K562 (cell line): ENCODE data around the gene CD300LB. TPM values are rescaled to one million over a fixed set of nuclear protein-coding genes. Genes with fewer than 3 reads are reported as not detected.

Experiments used
- ATAC-seq: fragments of 200-7000 bp; cut with Tn5 transposase; 3 replicates; pipeline ENCODE4 v1.9.1; 2020; ENCODE audit warnings: moderate library complexity
- BruUV-seq: library from RNA; stranded (reverse); fragments of 400-500 nt; replicated peaks from 2 replicates; lab custom pipeline; 2021; lab: Mats Ljungman, UMichigan
- CTCF ChIA-PET: fragments of 300-600 bp; formaldehyde crosslinking; extraction: SDS; loops from one replicate; lab custom pipeline; 2021; ENCODE audit warnings: low intra/inter-chr PET ratio; lab: Yijun Ruan, JAX
- POLR2A ChIA-PET: fragments of 300-600, 350-650 bp; sonication (Branson Sonifier 250); formaldehyde crosslinking; extraction: SDS; loops from one replicate; lab custom pipeline; 2021; ENCODE audit warnings: antibody characterized with exemption, inconsistent platforms; lab: Yijun Ruan, JAX
- DNase-seq, 4 experiments: peaks; one replicate each; pipeline versions ENCODE4 v3.0.0 to v3.0.0-alpha.2; 2011 to 2018; ENCODE audit warnings: low spot score in 3 of 4, mixed read lengths in 3 of 4; ENCODE audit errors: extremely low read depth in 1 of 4
- FAIRE-seq: peaks from 2 replicates; lab custom pipeline; 2011; peaks lifted over from hg19 to GRCh38; lab: Jason Lieb, UNC
- H2AFZ ChIP-seq: 2 replicates; pipeline ENCODE4 v1.6.0; 2011; ENCODE audit warnings: low read depth, low read length, control low read depth, inconsistent platforms
- H3K27ac ChIP-seq: fragments of 200-600 bp; 3 replicates; pipeline ENCODE4 v1.8.0; 2011; ENCODE audit warnings: low read depth, mild to moderate bottlenecking, control low read depth, inconsistent platforms, low read length, moderate library complexity, mixed read lengths; ENCODE audit errors: extremely low read depth
- H3K27me3 ChIP-seq, 2 experiments: fragments of 300-600 bp in 1 of 2; 2 replicates in 1 of 2; 3 replicates in 1 of 2; pipeline versions ENCODE4 v1.6.0 to v1.8.0; 2011; ENCODE audit warnings: inconsistent platforms in 2 of 2, low read length in 2 of 2, mild to moderate bottlenecking in 1 of 2, mixed read lengths in 1 of 2, moderate library complexity in 1 of 2; ENCODE audit not compliant: control insufficient read depth in 2 of 2, insufficient read depth in 2 of 2
- H3K36me3 ChIP-seq: fragments of 300-600 bp; 3 replicates; pipeline ENCODE4 v1.8.0; 2011; ENCODE audit warnings: mild to moderate bottlenecking, low read length, inconsistent platforms; ENCODE audit not compliant: control insufficient read depth, insufficient read depth
- H3K4me1 ChIP-seq, 2 experiments: fragments of 200-600 bp in 1 of 2; replicated peaks in 1 of 2; 2 replicates in 1 of 2; 3 replicates in 1 of 2; pipeline versions ENCODE4 v1.5.1 to v1.8.0; 2011; ENCODE audit warnings: inconsistent platforms in 2 of 2, low read length in 2 of 2, mild to moderate bottlenecking in 1 of 2, mixed read lengths in 1 of 2, moderate library complexity in 1 of 2; ENCODE audit not compliant: control insufficient read depth in 2 of 2, insufficient read depth in 2 of 2
- H3K4me2 ChIP-seq: 2 replicates; pipeline ENCODE4 v1.6.1; 2011; ENCODE audit warnings: low read length, control low read depth, inconsistent platforms, mixed read lengths; ENCODE audit not compliant: insufficient read depth
- H3K4me3 ChIP-seq: fragments of 200-600 bp; sonication (generic), shearing (Covaris generic); 2 replicates; pipeline ENCODE4 v1.5.1; 2016; ENCODE audit warnings: control low read depth, inconsistent platforms
- H3K79me2 ChIP-seq: fragments of 200-600 bp; 3 replicates; pipeline ENCODE4 v1.8.0; 2011; ENCODE audit warnings: low read length, inconsistent platforms; ENCODE audit not compliant: control insufficient read depth, insufficient read depth
- H3K9ac ChIP-seq, 2 experiments: 2 replicates each; pipeline versions ENCODE4 v1.6.0 to v1.6.1; 2011; ENCODE audit warnings: low read depth in 2 of 2, low read length in 2 of 2, control low read depth in 1 of 2, inconsistent platforms in 1 of 2, mild to moderate bottlenecking in 1 of 2, mixed read lengths in 1 of 2; ENCODE audit not compliant: insufficient read depth in 1 of 2
- H3K9me1 ChIP-seq: one replicate; pipeline ENCODE4 v1.6.0; 2011; ENCODE audit warnings: inconsistent platforms, mild to moderate bottlenecking, low read length, moderate library complexity; ENCODE audit not compliant: control insufficient read depth, insufficient read depth
- H3K9me3 ChIP-seq: replicated peaks from 2 replicates; pipeline ENCODE4 v1.5.1; 2011; ENCODE audit warnings: low read depth, low read length, inconsistent platforms; ENCODE audit not compliant: control insufficient read depth, insufficient read depth
- H4K20me1 ChIP-seq: replicated peaks from 2 replicates; pipeline ENCODE4 v1.6.1; 2011; ENCODE audit warnings: low read length, inconsistent platforms, mixed read lengths; ENCODE audit not compliant: control insufficient read depth, insufficient read depth
- BCLAF1 ChIP-seq, 2 experiments: fragments of 450-650 bp in 1 of 2; IDR thresholded peaks; 2 replicates each; pipeline ENCODE4 v1.6.1; 2011 to 2017; ENCODE audit warnings: low read depth in 2 of 2, antibody characterized with exemption in 1 of 2, borderline replicate concordance in 1 of 2, low read length in 1 of 2, mild to moderate bottlenecking in 1 of 2, mixed read lengths in 1 of 2; ENCODE audit not compliant: control insufficient read depth in 1 of 2
- CREB3 ChIP-seq: fragments of 450-650 bp; conservative IDR thresholded peaks from 2 replicates; pipeline ENCODE4 v1.6.1; 2016; ENCODE audit warnings: missing genetic modification characterization, low read depth, mild to moderate bottlenecking, missing compliant biosample characterization, moderate library complexity
- FOXA1 ChIP-seq: fragments of 450-650 bp; IDR thresholded peaks from 2 replicates; pipeline ENCODE4 v1.6.1; 2016; ENCODE audit warnings: mild to moderate bottlenecking, borderline replicate concordance
- FUS ChIP-seq: fragments of 200-400 bp; formaldehyde crosslinking; optimal IDR thresholded peaks from 2 replicates; pipeline ENCODE3; 2017; ENCODE audit warnings: low read depth, low read length
- KDM1A ChIP-seq, 2 experiments: fragments of 450-650 bp; IDR thresholded peaks; 2 replicates each; pipeline ENCODE4 v1.6.1; 2016; ENCODE audit warnings: mild to moderate bottlenecking in 2 of 2
- NCOR1 ChIP-seq: fragments of 450-650 bp; IDR thresholded peaks from 2 replicates; pipeline ENCODE4 v1.6.1; 2016; ENCODE audit warnings: mild to moderate bottlenecking, moderate library complexity
- NFE2 ChIP-seq: IDR thresholded peaks from 2 replicates; pipeline ENCODE4 v1.6.1; 2014; ENCODE audit warnings: antibody characterized with exemption, low read depth
- NR1H2 ChIP-seq: sonication (generic); formaldehyde crosslinking; IDR thresholded peaks from 2 replicates; pipeline ENCODE4 v1.4.0; 2020; ENCODE audit warnings: mild to moderate bottlenecking, missing genetic modification reagents
- PHTF2 ChIP-seq: fragments of 250-450 bp; sonication (Bioruptor Pico); IDR thresholded peaks from 2 replicates; pipeline ENCODE4 v1.5.0; 2021; ENCODE audit warnings: mild to moderate bottlenecking
- PTBP1 ChIP-seq: fragments of 200-400 bp; formaldehyde crosslinking; IDR thresholded peaks from 2 replicates; pipeline ENCODE4 v1.6.1; 2017; ENCODE audit warnings: low read depth, low read length
- RBFOX2 ChIP-seq: fragments of 200-400 bp; formaldehyde crosslinking; IDR thresholded peaks from 2 replicates; pipeline ENCODE4 v1.6.1; 2017; ENCODE audit warnings: low read depth, mild to moderate bottlenecking, low read length, moderate library complexity
- SOX6 ChIP-seq: fragments of 450-650 bp; IDR thresholded peaks from 2 replicates; pipeline ENCODE4 v1.6.1; 2014; ENCODE audit warnings: mild to moderate bottlenecking
- STAT6 ChIP-seq: sonication (generic); formaldehyde crosslinking; IDR thresholded peaks from 2 replicates; pipeline ENCODE4 v1.8.1; 2023; ENCODE audit warnings: mild to moderate bottlenecking, missing genetic modification reagents
- TCFL5 ChIP-seq: fragments of 250-450 bp; sonication (Bioruptor Pico); conservative IDR thresholded peaks from 2 replicates; pipeline ENCODE4 v1.6.1; 2021; ENCODE audit warnings: mild to moderate bottlenecking, moderate library complexity, matching md5 sums
- THRAP3 ChIP-seq: fragments of 450-650 bp; IDR thresholded peaks from 2 replicates; pipeline ENCODE4 v1.6.1; 2016; ENCODE audit warnings: mild to moderate bottlenecking, inconsistent platforms, borderline replicate concordance
- U2AF2 ChIP-seq: fragments of 200-400 bp; formaldehyde crosslinking; optimal IDR thresholded peaks from 2 replicates; pipeline ENCODE3; 2017; ENCODE audit warnings: low read depth, mild to moderate bottlenecking, low read length
- ZNF263 ChIP-seq: sonication (generic); formaldehyde crosslinking; IDR thresholded peaks from 2 replicates; pipeline ENCODE4 v1.8.0; 2022; ENCODE audit warnings: mild to moderate bottlenecking, missing genetic modification reagents, borderline replicate concordance
- WGBS: fragments of 100-300 bp; shearing (Covaris generic); methylation state at CpG from one replicate; pipeline ENCODE4 v1.1.6; 2016; ENCODE audit warnings: low coverage, mixed read lengths; ENCODE audit not compliant: insufficient coverage; ENCODE audit errors: missing lambda C conversion rate; 5-methylcytosine and 5-hydroxymethylcytosine counted together
- in situ Hi-C: fragments of 300-500 bp; cut with MboI; formaldehyde crosslinking; loops from 4 replicates; pipeline ENCODE4 v1.15.0; 2018; ENCODE audit warnings: inconsistent platforms, mixed read lengths
- intact Hi-C: fragments of 100-400 bp; cut with micrococcal nuclease; formaldehyde crosslinking; loops from 2 replicates; pipeline ENCODE4 v1.14.2; 2022
- polyA plus RNA-seq, 8 experiments: library from polyadenylated mRNA; depleted of rRNA in 4 of 8; stranded (reverse) in 5 of 8; unstranded in 3 of 8; fragments of >200 nt; fragmentation: Nextera tagmentation in 2 of 8; fragmentation: Illumina TruSeq in 1 of 8; extraction: Ambion mirVana in 2 of 8; extraction: Trizol in 1 of 8; gene quantifications; 2 replicates each; pipeline versions ENCODE4 v1.2.1 to v1.2.3, GENCODE V29; 2011 to 2014; ENCODE audit warnings: inconsistent platforms in 1 of 8, missing spikeins in 1 of 8
- total RNA-seq, 7 experiments: library from RNA; depleted of rRNA in 6 of 7; stranded (reverse); fragments of >200 nt in 6 of 7; fragmentation: Illumina TruSeq in 2 of 7; extraction: Trizol in 2 of 7; gene quantifications; 2 replicates each; pipeline versions ENCODE4 v1.2.1 to v1.2.3, GENCODE V29; 2011 to 2021; ENCODE audit warnings: low replicate concordance in 1 of 7
- TF ChIP-seq, protein P1 (sequence below): fragments of 250-450 bp; sonication (Bioruptor Pico); IDR thresholded peaks from 2 replicates; pipeline ENCODE4 v1.8.0; 2021; ENCODE audit warnings: moderate library complexity, mild to moderate bottlenecking, inconsistent platforms

The CD300LB gene
- total and polyA plus RNA-seq, 9 of the 15 experiments (the other 6 are each of a cell fraction or from before 2014, with no cell fraction given): not detected

GRCh38 chr17:74527081-74527480, 4.2 kb downstream of the CD300LB start:
- H3K36me3 ChIP-seq: no peaks in the 10 kb centered on the region
- H3K4me1 ChIP-seq: no peaks in the 10 kb centered on the region; a peak in 1 of 5 replicates
- POLR2A ChIA-PET: no interaction called here
- no peaks in the 10 kb centered on the region for H3K9me3 ChIP-seq
- CTCF ChIA-PET: no interaction called here
- DNase-seq: no peak
- in situ Hi-C loops: no loop called here
- no peaks in the 10 kb centered on the region for H3K79me2 ChIP-seq
- no peak overlapping the region for H3K27ac ChIP-seq
- H2AFZ ChIP-seq: no peak overlapping the region
- H3K4me3 ChIP-seq: no peak overlapping the region
- ATAC-seq: no peak
- H4K20me1 ChIP-seq: no peaks in the 10 kb centered on the region
- no TSS peak for BruUV-seq
- peaks cover 7 to 65% of the 10 kb centered on the region in 2 experiments; a peak in 3 of 5 replicates for H3K27me3 ChIP-seq
- no peak for FAIRE-seq
- H3K4me2 ChIP-seq: no peak overlapping the region
- H3K9me1 ChIP-seq: no peaks in the 10 kb centered on the region
- intact Hi-C loops: no loop called here
- WGBS: 2% methylated on average over 5 of the region's 5 CpGs
- H3K9ac ChIP-seq: no peak overlapping the region
- no peak for TF ChIP-seq ZNF263 (CRISPR knock-in tag)
- no peak for TF ChIP-seq NCOR1
- no peak for TF ChIP-seq PTBP1
- no peak for TF ChIP-seq FUS
- TF ChIP-seq THRAP3: no peak
- TF ChIP-seq NR1H2 (CRISPR knock-in tag): no peak
- TF ChIP-seq SOX6: no peak
- TF ChIP-seq FOXA1: no peak
- TF ChIP-seq PHTF2 (CRISPR knock-in tag): no peak
- TF ChIP-seq, protein P1, sequence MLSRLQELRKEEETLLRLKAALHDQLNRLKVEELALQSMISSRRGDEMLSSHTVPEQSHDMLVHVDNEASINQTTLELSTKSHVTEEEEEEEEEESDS (CRISPR knock-in tag): no peak
- TF ChIP-seq STAT6 (CRISPR knock-in tag): no peak
- TF ChIP-seq KDM1A (IDR thresholded peaks at IDR 0.05): no peak
- no peak for TF ChIP-seq U2AF2
- TF ChIP-seq BCLAF1 (IDR thresholded peaks at IDR 0.05; ENCODE audit: borderline replicate concordance in 1 of 2, control insufficient read depth in 1 of 2, low read depth in 2 of 2, low read length in 1 of 2): no peak
- TF ChIP-seq TCFL5 (CRISPR knock-in tag): no peak
- no peak for TF ChIP-seq CREB3 (tag)
- TF ChIP-seq NFE2: no peak
- no peak for TF ChIP-seq RBFOX2
